BJ (cell line): ENCODE results near the gene TRPC3. TPM values are rescaled to one million over a fixed set of nuclear protein-coding genes. Genes with fewer than 3 reads are reported as not detected.

Experiments used
- CTCF ChIA-PET: fragments of 350-600 bp; formaldehyde crosslinking; extraction: SDS; loops from one replicate; lab custom pipeline; 2021; ENCODE audit warnings: antibody characterized with exemption, inconsistent platforms; lab: Yijun Ruan, JAX
- POLR2A ChIA-PET: fragments of 300-600 bp; sonication (Branson Sonifier 250); formaldehyde crosslinking; extraction: SDS; loops from one replicate; lab custom pipeline; 2021; ENCODE audit warnings: antibody characterized with exemption; lab: Charles Lee
- DNase-seq: peaks from one replicate; pipeline ENCODE4 v3.0.0-alpha.2; 2011; ENCODE audit warnings: low read depth
- H3K27me3 ChIP-seq: 2 replicates; pipeline ENCODE4 v1.6.0; 2011; ENCODE audit warnings: low read length; ENCODE audit not compliant: control insufficient read depth, insufficient read depth
- H3K36me3 ChIP-seq: 2 replicates; pipeline ENCODE4 v1.5.1; 2011; ENCODE audit warnings: low read length; ENCODE audit not compliant: control insufficient read depth, insufficient read depth
- H3K4me3 ChIP-seq: 2 replicates; pipeline ENCODE4 v1.5.1; 2011; ENCODE audit warnings: low read depth, mild to moderate bottlenecking, control low read depth, low read length
- polyA minus RNA-seq: library from RNA; depleted of rRNA, polyadenylated mRNA; stranded (reverse); fragments of >200 nt; gene quantifications from 2 replicates; pipeline ENCODE4 v1.2.3, GENCODE V29; 2011; rRNA and poly(A)+ RNA removed
- polyA plus RNA-seq: library from polyadenylated mRNA; depleted of rRNA; stranded (reverse); fragments of >200 nt; gene quantifications from 2 replicates; pipeline ENCODE4 v1.2.3, GENCODE V29; 2011; rRNA removed
- TF ChIP-seq, protein P1 (sequence below): IDR thresholded peaks from 2 replicates; pipeline ENCODE4 v1.5.1; 2011; ENCODE audit warnings: low read depth, mild to moderate bottlenecking, control low read depth, inconsistent platforms, low read length, moderate library complexity; ENCODE audit not compliant: insufficient read depth

TRPC3 gene
- polyA plus RNA-seq, result 0.43 and 0.56 TPM in 2 replicates
- 0.46 and 0.76 TPM in 2 replicates for polyA minus RNA-seq

DNA sequence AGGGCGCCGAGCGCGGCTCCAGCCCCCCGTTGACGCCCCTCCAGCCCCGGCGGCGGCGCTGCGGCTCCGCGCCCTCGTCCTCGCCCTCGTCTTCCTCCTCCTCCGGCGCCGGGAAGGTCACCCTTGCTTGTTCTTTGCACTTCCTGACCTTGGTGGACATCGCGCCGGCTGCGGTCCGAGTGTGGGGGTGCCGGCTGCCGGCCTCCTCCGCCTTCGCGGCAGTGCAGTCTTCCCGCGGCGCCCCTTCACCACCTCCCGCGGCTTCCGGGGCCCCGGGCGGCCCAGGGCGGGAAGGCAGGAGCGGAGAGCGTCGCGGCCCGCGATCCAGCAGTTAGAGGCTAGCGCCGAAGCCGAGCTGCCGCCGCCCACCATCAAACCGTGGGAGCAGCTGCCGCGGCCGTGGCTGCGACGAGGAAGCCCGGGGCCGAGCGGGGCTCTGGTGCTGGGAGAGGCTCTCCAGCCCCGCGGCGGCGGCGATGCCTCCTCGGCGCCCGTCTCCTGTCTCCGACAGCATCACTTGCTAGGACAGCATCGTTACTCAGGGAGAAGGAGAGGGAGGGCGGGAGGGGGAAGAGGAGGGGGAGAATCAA is at the start of gene TRPC3:
Gene TRPC3, minus strand, starts transcription at position 540 of the 590 bp plus-strand sequence. Its CDS starts 380 bp downstream, at position 160.
- H3K4me3 ChIP-seq, result peak within 1 kb of the TSS; percentile 59
- no peaks in the 10 kb centered on the region for H3K27me3 ChIP-seq
- POLR2A ChIA-PET, result no interaction called here
- DNase-seq, result no peak
- TF ChIP-seq, protein P1, sequence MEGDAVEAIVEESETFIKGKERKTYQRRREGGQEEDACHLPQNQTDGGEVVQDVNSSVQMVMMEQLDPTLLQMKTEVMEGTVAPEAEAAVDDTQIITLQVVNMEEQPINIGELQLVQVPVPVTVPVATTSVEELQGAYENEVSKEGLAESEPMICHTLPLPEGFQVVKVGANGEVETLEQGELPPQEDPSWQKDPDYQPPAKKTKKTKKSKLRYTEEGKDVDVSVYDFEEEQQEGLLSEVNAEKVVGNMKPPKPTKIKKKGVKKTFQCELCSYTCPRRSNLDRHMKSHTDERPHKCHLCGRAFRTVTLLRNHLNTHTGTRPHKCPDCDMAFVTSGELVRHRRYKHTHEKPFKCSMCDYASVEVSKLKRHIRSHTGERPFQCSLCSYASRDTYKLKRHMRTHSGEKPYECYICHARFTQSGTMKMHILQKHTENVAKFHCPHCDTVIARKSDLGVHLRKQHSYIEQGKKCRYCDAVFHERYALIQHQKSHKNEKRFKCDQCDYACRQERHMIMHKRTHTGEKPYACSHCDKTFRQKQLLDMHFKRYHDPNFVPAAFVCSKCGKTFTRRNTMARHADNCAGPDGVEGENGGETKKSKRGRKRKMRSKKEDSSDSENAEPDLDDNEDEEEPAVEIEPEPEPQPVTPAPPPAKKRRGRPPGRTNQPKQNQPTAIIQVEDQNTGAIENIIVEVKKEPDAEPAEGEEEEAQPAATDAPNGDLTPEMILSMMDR, result no peak
- no peaks in the 10 kb centered on the region for H3K36me3 ChIP-seq
- CTCF ChIA-PET, result interaction anchor here (1.2 to 3.6 kb wide), 2 partner anchors 273 to 626 kb away, joined by 3 to 18 read pairs; no protein-coding TSS in a partner anchor

GRCh38 chr4:122000849-122001248 is 49.0 kb upstream of the TRPC3 start:
- CTCF ChIA-PET, result no interaction called here
- POLR2A ChIA-PET, result no interaction called here
- Histone ChIP-seq H3K4me3 (no peak overlapping the region), H3K36me3 (no peaks in the 10 kb centered on the region), H3K27me3 (no peaks in the 10 kb centered on the region; the same call in none of the 2 replicates)
- TF ChIP-seq, protein P1, result no peak
- DNase-seq, result no peak

DNA sequence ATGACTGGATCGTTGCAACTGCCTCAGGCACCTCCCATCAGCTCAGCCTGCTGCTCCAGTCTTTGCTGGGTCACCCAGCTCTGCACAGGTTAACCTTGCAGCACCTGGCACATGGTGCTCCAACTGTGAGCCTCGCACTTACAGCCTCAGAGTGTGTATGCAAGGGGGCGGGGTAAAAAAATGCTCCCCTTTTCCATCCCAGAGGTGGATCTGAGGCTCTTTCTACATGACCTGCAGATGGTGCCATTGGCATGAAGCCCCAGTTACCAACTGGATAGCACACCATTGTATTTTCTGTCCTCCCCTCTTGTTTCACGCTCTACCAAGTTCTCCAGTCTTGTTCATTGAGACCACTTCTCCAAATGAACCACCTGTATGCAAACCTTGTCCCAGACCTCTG is 46.2 kb upstream of the TRPC3 start:
- Histone ChIP-seq H3K36me3 (no peaks in the 10 kb centered on the region), H3K27me3 (no peaks in the 10 kb centered on the region; the same call in none of the 2 replicates), H3K4me3 (no peak overlapping the region)
- no peak for DNase-seq
- ChIA-PET POLR2A (no interaction called here), CTCF (interaction anchor here (0.6 to 2.5 kb wide), 7 partner anchors 9 to 458 kb away, joined by 3 to 6 read pairs (median 4); no protein-coding TSS in a partner anchor)
- TF ChIP-seq, protein P1, result peak; percentile 32; the same call in 1 of the 2 replicates

- POLR2A ChIA-PET, result no interaction called here
- DNase-seq, result no peak
- TF ChIP-seq, protein P1, result no peak
- H3K36me3 ChIP-seq, result no peaks in the 10 kb centered on the region
- no peak overlapping the region for H3K4me3 ChIP-seq
- no peaks in the 10 kb centered on the region; the same call in none of the 2 replicates for H3K27me3 ChIP-seq
- CTCF ChIA-PET, result no interaction called here
These were observed 44.1 kb upstream of the TRPC3 start for GRCh38 chr4:121995790-121996537.

DNA sequence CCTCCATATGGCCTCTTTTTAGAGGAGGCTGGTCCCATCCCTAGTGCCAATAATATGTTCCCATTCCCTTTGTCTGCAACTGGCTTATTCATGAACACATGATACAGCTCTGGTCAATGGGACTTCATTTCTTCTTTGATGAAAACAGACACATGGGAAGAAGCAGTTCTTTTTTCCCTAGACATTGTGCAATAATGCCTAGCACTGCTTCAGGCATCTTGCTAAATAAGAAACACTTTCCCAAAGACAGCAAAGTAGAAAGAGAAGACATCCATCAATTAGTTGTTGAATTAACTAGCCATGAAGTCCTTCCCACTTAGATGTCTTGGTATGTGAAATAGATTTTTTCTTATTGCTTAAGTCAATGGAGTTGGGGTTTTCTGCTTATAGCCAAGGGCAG is 40.1 kb upstream of the TRPC3 start:
- TF ChIP-seq, protein P1, result no peak
- CTCF ChIA-PET, result no interaction called here
- H3K36me3 ChIP-seq, result no peaks in the 10 kb centered on the region
- no peak overlapping the region for H3K4me3 ChIP-seq
- no peak for DNase-seq
- POLR2A ChIA-PET, result no interaction called here
- H3K27me3 ChIP-seq, result no peaks in the 10 kb centered on the region; the same call in 1 of the 2 replicates
